Erythroblast (primary cell): ENCODE data around the gene KCND3.

Experiments used
- GATA1 ChIP-seq: IDR thresholded peaks from 2 replicates; pipeline ENCODE4 v1.6.1; 2011; ENCODE audit warnings: low read depth, mild to moderate bottlenecking, control low read depth, low read length, moderate library complexity
- POLR2A ChIP-seq: IDR thresholded peaks from 2 replicates; pipeline ENCODE4 v1.6.1; 2011; ENCODE audit warnings: mild to moderate bottlenecking, low read length

- TF ChIP-seq POLR2A = no peak
- TF ChIP-seq GATA1 = no peak
Observed at GRCh38 chr1:111988377-111988742, 1.1 kb downstream of the KCND3 start.
